ENCODE data around the gene DIAPH2.

- TF ChIP-seq CTCF (IDR thresholded peaks at IDR 0.05; ENCODE audit: low read depth, low read length, poor library complexity, severe bottlenecking): no peak
- no peak for TF ChIP-seq EZH2phosphoT487 (IDR thresholded peaks at IDR 0.05; ENCODE audit: borderline replicate concordance, low read length)
These were observed 631.3 kb downstream of the DIAPH2 start for GRCh38 chrX:97315939-97316338.

Data from DOHH2 (cell line).